C4-2B (cell line): ENCODE results near the gene ITFG2.

Source experiments
- ZFX ChIP-seq: fragments of 450-650 bp; IDR thresholded peaks from 2 replicates; pipeline ENCODE4 v1.6.1; 2017
- TF ChIP-seq, protein P1 (sequence below): fragments of 450-650 bp; conservative IDR thresholded peaks from 2 replicates; pipeline ENCODE4 v1.5.1; 2017; ENCODE audit warnings: mild to moderate bottlenecking

DNA sequence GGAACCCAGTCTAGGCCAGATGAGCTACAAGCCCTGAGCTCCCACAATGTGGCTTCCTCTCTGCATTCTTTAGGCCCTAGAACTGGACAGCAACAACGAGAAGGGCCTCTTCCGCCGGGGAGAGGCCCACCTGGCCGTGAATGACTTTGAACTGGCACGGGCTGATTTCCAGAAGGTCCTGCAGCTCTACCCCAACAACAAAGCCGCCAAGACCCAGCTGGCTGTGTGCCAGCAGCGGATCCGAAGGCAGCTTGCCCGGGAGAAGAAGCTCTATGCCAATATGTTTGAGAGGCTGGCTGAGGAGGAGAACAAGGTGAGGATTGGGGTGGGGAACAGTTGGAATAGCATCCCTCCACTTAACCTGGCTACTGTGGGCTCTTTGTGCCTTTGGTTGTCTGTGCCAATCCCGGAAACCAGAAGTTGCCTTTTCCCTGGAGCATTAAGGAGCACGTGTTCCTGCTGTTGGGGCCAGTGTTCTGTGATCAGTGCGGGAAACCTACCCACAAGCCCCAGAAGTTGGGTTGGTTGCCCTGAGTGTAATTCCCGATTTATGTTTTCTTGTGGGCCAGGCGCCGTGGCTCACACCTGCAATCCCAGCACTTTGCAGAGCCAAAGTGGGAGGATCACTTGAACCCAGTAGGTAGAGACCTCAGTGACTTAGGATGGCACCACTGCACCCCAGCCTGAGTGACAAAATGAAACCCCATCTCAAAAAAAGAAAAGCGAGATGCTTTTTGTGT, 11.3 kb upstream of the ITFG2 start:
- TF ChIP-seq, protein P1, sequence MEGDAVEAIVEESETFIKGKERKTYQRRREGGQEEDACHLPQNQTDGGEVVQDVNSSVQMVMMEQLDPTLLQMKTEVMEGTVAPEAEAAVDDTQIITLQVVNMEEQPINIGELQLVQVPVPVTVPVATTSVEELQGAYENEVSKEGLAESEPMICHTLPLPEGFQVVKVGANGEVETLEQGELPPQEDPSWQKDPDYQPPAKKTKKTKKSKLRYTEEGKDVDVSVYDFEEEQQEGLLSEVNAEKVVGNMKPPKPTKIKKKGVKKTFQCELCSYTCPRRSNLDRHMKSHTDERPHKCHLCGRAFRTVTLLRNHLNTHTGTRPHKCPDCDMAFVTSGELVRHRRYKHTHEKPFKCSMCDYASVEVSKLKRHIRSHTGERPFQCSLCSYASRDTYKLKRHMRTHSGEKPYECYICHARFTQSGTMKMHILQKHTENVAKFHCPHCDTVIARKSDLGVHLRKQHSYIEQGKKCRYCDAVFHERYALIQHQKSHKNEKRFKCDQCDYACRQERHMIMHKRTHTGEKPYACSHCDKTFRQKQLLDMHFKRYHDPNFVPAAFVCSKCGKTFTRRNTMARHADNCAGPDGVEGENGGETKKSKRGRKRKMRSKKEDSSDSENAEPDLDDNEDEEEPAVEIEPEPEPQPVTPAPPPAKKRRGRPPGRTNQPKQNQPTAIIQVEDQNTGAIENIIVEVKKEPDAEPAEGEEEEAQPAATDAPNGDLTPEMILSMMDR: no peak
- TF ChIP-seq ZFX: no peak
